GM18858 (cell line): ENCODE measurements around the gene CARMIL3.

Experiments
- ATAC-seq: cut with Tn5 transposase; IDR thresholded peaks from one replicate; pipeline ENCODE4 v1.9.1; 2021; ENCODE audit not compliant: unreplicated experiment

Gene CARMIL3

DNA sequence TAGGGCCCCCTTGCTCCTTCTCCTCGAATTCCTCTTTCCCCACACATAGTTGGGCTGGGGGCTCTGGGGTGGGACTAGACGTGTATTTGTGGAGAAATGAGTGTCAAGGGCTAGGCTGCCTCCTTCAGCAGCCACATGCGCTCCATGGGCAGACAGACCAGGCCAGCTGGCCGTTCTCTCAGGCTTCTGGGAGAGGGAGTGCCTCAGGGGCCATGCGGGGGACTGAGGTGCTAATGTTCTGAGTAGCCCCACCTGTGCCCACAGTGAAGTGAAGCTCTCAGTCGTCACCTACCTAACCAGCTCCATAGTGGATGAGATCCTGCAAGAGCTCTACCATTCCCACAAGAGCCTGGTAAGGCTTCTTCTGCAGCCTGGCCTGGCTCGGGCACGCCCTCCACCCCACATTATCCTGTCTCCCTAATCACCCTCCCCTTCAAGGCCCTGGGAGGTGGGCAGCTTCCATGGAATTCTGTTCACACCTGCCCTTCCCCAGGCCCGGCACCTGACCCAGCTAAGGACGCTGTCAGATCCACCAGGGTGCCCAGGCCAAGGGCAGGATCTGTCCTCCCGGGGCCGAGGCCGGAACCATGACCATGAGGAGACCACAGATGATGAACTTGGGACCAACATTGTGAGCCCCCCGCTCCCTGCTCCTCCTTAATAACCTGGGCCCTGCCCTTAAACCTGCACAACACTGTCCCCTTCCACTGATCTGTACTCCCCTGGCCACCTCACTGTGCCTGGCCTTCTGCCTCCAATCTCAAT lies 10.6 kb downstream of the CARMIL3 start:
- ATAC-seq, result no peak

DNA sequence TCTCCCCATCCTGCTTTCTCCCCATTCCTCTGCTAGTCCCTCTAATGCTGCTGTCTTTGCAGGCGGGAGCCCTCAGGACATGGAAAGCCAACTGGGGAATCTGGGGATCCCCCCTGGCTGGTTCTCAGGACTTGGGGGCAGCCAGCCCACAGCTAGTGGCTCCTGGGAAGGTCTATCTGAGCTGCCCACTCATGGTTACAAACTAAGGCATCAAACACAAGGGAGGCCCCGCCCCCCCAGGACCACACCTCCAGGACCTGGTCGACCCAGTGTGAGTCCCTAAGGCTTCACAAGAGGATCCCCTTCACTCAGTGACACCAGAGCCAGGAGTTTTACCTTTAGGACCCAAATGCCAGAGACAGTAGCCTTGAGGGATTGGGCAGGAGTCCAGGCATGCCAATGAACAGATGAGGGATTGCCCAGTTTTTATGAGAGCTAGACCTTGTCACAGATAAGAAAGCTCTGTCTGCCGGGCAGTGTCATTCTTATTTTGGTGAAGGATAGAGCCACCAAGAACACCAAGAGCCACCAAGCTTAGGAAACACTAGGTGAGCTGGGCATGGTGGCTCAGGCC lies 11.5 kb downstream of the CARMIL3 start:
- no peak for ATAC-seq

GRCh38 chr14:24064091-24064795 lies 12.4 kb downstream of the CARMIL3 start:
- no peak for ATAC-seq

GRCh38 chr14:24064856-24065255 lies 13.0 kb downstream of the CARMIL3 start:
- no peak for ATAC-seq

GRCh38 chr14:24065408-24065807 lies 13.6 kb downstream of the CARMIL3 start:
- ATAC-seq, result no peak

GRCh38 chr14:24066496-24067132 lies 14.8 kb downstream of the CARMIL3 start:
- ATAC-seq, result no peak

GRCh38 chr14:24067133-24068082 lies 15.6 kb downstream of the CARMIL3 start:
- ATAC-seq, result no peak

GRCh38 chr14:24068711-24069410 lies 17.1 kb downstream of the CARMIL3 start:
- no peak for ATAC-seq

GRCh38 chr14:24069411-24069735 lies 17.6 kb downstream of the CARMIL3 start:
- no peak for ATAC-seq

- no peak for ATAC-seq
These were observed 18.7 kb downstream of the CARMIL3 start for GRCh38 chr14:24070285-24071143.

- no peak for ATAC-seq
These were observed 19.4 kb downstream of the CARMIL3 start, which contains the start of gene CPNE6 for GRCh38 chr14:24071144-24071697. Gene CPNE6, plus strand, starts transcription at chr14:24071562. Its CDS starts 1,375 bp downstream, at chr14:24072937.

- ATAC-seq, result no peak
These were observed 20.1 kb downstream of the CARMIL3 start for GRCh38 chr14:24071836-24072430.

DNA sequence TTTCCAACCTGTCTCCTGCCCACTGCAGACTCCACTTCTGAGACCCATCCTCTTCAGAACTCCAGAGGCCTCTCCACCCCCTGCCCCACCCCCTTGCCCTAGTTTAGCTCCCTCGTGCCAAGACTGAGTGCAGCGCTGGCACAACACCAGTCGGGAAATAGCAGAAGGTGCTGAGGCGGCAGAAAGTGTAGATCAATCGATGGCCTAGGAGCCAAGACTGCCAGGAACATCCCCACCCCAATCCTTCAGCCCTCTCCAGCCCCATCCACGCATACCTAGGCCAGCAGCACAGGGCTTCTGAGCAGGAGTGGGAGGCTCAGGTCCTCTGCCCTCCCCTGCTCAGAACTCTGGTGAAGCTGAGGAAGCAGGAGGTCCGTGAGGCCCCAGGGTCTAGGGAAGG lies 20.6 kb downstream of the CARMIL3 start:
- no peak for ATAC-seq

DNA sequence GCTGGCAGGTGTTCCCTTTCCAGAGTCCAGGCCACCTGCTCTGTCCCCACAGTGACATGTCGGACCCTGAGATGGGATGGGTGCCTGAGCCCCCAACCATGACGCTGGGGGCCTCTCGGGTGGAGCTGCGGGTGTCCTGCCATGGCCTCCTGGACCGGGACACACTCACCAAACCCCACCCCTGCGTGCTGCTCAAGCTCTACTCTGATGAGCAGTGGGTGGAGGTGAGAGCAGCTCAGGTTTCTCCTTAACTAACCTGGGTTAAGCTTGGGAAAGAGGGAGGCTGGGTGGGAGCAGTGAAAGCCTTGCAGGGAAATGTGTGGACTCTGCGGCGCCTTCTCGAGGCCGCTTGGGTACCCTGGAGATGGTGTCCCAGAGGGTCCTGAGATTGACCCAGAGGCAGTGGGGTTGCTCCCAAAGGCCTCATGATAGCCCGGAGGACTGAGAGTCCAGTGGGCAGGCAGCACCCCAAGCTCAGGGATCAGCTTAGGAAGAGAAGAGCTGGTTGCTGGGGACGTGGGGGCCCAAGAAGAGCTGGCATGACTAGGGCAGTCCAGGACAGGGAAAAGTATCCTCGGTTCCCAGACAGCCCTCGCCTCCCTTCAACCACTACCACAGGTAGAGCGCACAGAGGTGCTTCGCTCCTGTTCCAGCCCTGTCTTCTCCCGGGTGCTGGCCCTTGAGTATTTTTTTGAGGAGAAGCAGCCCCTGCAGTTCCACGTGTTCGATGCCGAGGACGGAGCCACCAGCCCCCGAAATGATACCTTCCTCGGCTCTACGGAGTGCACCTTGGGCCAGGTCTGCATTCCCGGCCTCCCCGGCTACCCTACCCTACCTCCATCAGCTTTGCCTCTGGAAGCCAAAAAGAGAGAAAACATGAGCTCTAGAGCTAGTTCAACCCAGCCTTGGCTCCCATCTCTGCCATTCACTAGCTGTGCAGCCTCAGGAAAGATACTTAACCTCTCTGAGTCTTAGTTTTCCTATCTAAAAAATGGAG lies 21.4 kb downstream of the CARMIL3 start:
- no peak for ATAC-seq

- no peak for ATAC-seq
These were observed 23.0 kb downstream of the CARMIL3 start for GRCh38 chr14:24074625-24075484.
